A549 (cell line): ENCODE measurements around the gene RPL23. TPM values are rescaled to one million over a fixed set of nuclear protein-coding genes. Genes with fewer than 3 reads are reported as not detected.

ENCODE experiments used
- ATAC-seq, 2 experiments: fragments of 200-7000 bp in 1 of 2; fragments of >200 bp in 1 of 2; cut with Nextera tagmentation in 1 of 2; cut with Tn5 transposase in 1 of 2; 3 replicates each; pipeline versions ENCODE4 v1.8.0 to v1.9.1; 2018 to 2020; ENCODE audit warnings: mild to moderate bottlenecking in 1 of 2, moderate library complexity in 1 of 2
- CTCF ChIA-PET: fragments of 300-600 bp; sonication (Branson Sonifier 250); formaldehyde crosslinking; extraction: SDS; loops from one replicate; lab custom pipeline; 2021; ENCODE audit warnings: antibody characterized with exemption, inconsistent platforms; lab: Yijun Ruan, JAX
- POLR2A ChIA-PET: fragments of 350-600 bp; formaldehyde crosslinking; extraction: SDS; loops from one replicate; lab custom pipeline; 2021; ENCODE audit warnings: antibody characterized with exemption, inconsistent platforms; lab: Yijun Ruan, JAX
- DNase-seq, 2 experiments: peaks; one replicate each; pipeline versions ENCODE4 v3.0.0 to v3.0.0-alpha.2; 2011 to 2016; ENCODE audit warnings: low read depth in 1 of 2, low spot score in 1 of 2
- FAIRE-seq: peaks from 2 replicates; lab custom pipeline; 2011; peaks lifted over from hg19 to GRCh38; lab: Jason Lieb, UNC
- H3K27ac ChIP-seq, 2 experiments: fragments of >200 bp; sonication (Bioruptor Twin); formaldehyde crosslinking; 3 replicates each; pipeline ENCODE4 v1.5.1; 2016 to 2017
- H3K4me1 ChIP-seq: fragments of >200 bp; sonication (Bioruptor Twin); formaldehyde crosslinking; 3 replicates; pipeline ENCODE4 v1.6.1; 2016
- H3K4me2 ChIP-seq: fragments of >200 bp; sonication (Bioruptor Twin); formaldehyde crosslinking; 3 replicates; pipeline ENCODE4 v1.6.1; 2016
- H3K4me3 ChIP-seq: fragments of >200 bp; sonication (Bioruptor Twin); formaldehyde crosslinking; 3 replicates; pipeline ENCODE4 v1.5.1; 2016
- H3K9me3 ChIP-seq: fragments of >200 bp; sonication (Bioruptor Twin); formaldehyde crosslinking; 3 replicates; pipeline ENCODE4 v1.6.1; 2016
- CBX2 ChIP-seq: fragments of 200-600 bp; sonication (generic); IDR thresholded peaks from 2 replicates; pipeline ENCODE4 v1.6.1; 2016; ENCODE audit warnings: low read depth, mild to moderate bottlenecking, borderline replicate concordance
- CBX8 ChIP-seq: fragments of 200-600 bp; sonication (generic); IDR thresholded peaks from 2 replicates; pipeline ENCODE4 v1.6.1; 2016
- CHD2 ChIP-seq: fragments of 150-350 bp; IDR thresholded peaks from 2 replicates; pipeline ENCODE4 v1.6.1; 2014; ENCODE audit warnings: low read length; ENCODE audit not compliant: partially characterized antibody
- CHD4 ChIP-seq: fragments of 200-600 bp; sonication (generic); IDR thresholded peaks from 2 replicates; pipeline ENCODE4 v1.6.1; 2016; ENCODE audit warnings: antibody characterized with exemption, mild to moderate bottlenecking, borderline replicate concordance
- EHMT2 ChIP-seq: fragments of 200-600 bp; sonication (generic); IDR thresholded peaks from 2 replicates; pipeline ENCODE4 v1.6.1; 2016; ENCODE audit warnings: antibody characterized with exemption, low read depth, mild to moderate bottlenecking, moderate library complexity
- EP300 ChIP-seq, 2 experiments: fragments of >200 bp; sonication (Bioruptor Twin); formaldehyde crosslinking; IDR thresholded peaks; 2 replicates in 1 of 2; 3 replicates in 1 of 2; pipeline ENCODE4 v1.6.1; 2016 to 2017
- ESRRA ChIP-seq: fragments of 150-350 bp; IDR thresholded peaks from 2 replicates; pipeline ENCODE4 v1.6.1; 2014; ENCODE audit warnings: mild to moderate bottlenecking, low read length, borderline replicate concordance
- FOSB ChIP-seq: fragments of 250-450 bp; sonication (Bioruptor Pico); IDR thresholded peaks from 2 replicates; pipeline ENCODE4 v1.5.0; 2020; ENCODE audit warnings: mild to moderate bottlenecking, moderate library complexity
- FOXS1 ChIP-seq: fragments of 250-450 bp; sonication (Bioruptor Pico); IDR thresholded peaks from 2 replicates; pipeline ENCODE4 v1.5.0; 2020; ENCODE audit warnings: mild to moderate bottlenecking, moderate library complexity
- GATA3 ChIP-seq: IDR thresholded peaks from 2 replicates; pipeline ENCODE4 v1.6.1; 2012; ENCODE audit warnings: borderline replicate concordance
- HDAC2 ChIP-seq: fragments of 200-600 bp; sonication (generic); IDR thresholded peaks from 2 replicates; pipeline ENCODE4 v1.6.1; 2016
- HOXB13 ChIP-seq: fragments of 250-450 bp; sonication (Bioruptor Pico); IDR thresholded peaks from 2 replicates; pipeline ENCODE4 v1.5.0; 2020; ENCODE audit warnings: low read depth, mild to moderate bottlenecking, moderate library complexity
- HOXB5 ChIP-seq: fragments of 250-450 bp; sonication (Bioruptor Pico); IDR thresholded peaks from 2 replicates; pipeline ENCODE4 v1.5.0; 2020; ENCODE audit warnings: mild to moderate bottlenecking, moderate library complexity
- JUNB ChIP-seq: fragments of >200 bp; sonication (Bioruptor Twin); formaldehyde crosslinking; IDR thresholded peaks from 2 replicates; pipeline ENCODE4 v1.6.1; 2016
- KDM1A ChIP-seq: fragments of 200-600 bp; sonication (generic); IDR thresholded peaks from 2 replicates; pipeline ENCODE4 v1.6.1; 2016; ENCODE audit warnings: low read depth, mild to moderate bottlenecking
- KDM5A ChIP-seq: fragments of 200-600 bp; sonication (generic); IDR thresholded peaks from 2 replicates; pipeline ENCODE4 v1.6.1; 2016; ENCODE audit warnings: antibody characterized with exemption, mild to moderate bottlenecking
- MAFK ChIP-seq: fragments of 450-650 bp; IDR thresholded peaks from 2 replicates; pipeline ENCODE4 v1.6.1; 2014; ENCODE audit not compliant: partially characterized antibody
- MAZ ChIP-seq: fragments of 150-350 bp; IDR thresholded peaks from 2 replicates; pipeline ENCODE4 v1.6.1; 2014; ENCODE audit warnings: antibody characterized with exemption, low read depth, low read length, borderline replicate concordance
- MYC ChIP-seq: IDR thresholded peaks from 2 replicates; pipeline ENCODE4 v1.6.1; 2012; ENCODE audit warnings: mild to moderate bottlenecking, inconsistent platforms, low read length, improper control_type of control experiment, borderline replicate concordance
- NFE2L2 ChIP-seq: fragments of 150-350 bp; conservative IDR thresholded peaks from 2 replicates; pipeline ENCODE4 v1.6.1; 2014; ENCODE audit warnings: low read length
- POLR2A ChIP-seq: IDR thresholded peaks from 2 replicates; pipeline ENCODE4 v1.6.1; 2012; ENCODE audit warnings: mild to moderate bottlenecking, low read length
- RAD21 ChIP-seq, 2 experiments: fragments of >200 bp in 1 of 2; sonication (Bioruptor Twin) in 1 of 2; formaldehyde crosslinking in 1 of 2; IDR thresholded peaks in 1 of 2; conservative IDR thresholded peaks in 1 of 2; 2 replicates in 1 of 2; 3 replicates in 1 of 2; pipeline ENCODE4 v1.6.1; 2012 to 2018; ENCODE audit warnings: inconsistent platforms in 1 of 2
- RARB ChIP-seq: fragments of 250-450 bp; sonication (Bioruptor Pico); IDR thresholded peaks from 2 replicates; pipeline ENCODE4 v1.8.0; 2021; ENCODE audit warnings: mild to moderate bottlenecking, moderate library complexity
- RCOR1 ChIP-seq: fragments of 150-350 bp; IDR thresholded peaks from 2 replicates; pipeline ENCODE4 v1.6.1; 2014; ENCODE audit warnings: antibody characterized with exemption, low read length, low read depth
- RFX5 ChIP-seq: fragments of 450-650 bp; IDR thresholded peaks from 2 replicates; pipeline ENCODE4 v1.7.1; 2014; ENCODE audit warnings: antibody characterized with exemption, mild to moderate bottlenecking, moderate library complexity
- RNF2 ChIP-seq: fragments of 200-600 bp; sonication (generic); IDR thresholded peaks from 2 replicates; pipeline ENCODE4 v1.6.1; 2016; ENCODE audit warnings: low read depth, mild to moderate bottlenecking, antibody characterized with exemption, moderate library complexity, borderline replicate concordance
- SREBF2 ChIP-seq: fragments of 450-650 bp; IDR thresholded peaks from 2 replicates; pipeline ENCODE4 v1.6.1; 2014; ENCODE audit warnings: mild to moderate bottlenecking, moderate library complexity
- ZC3H11A ChIP-seq: fragments of 450-650 bp; IDR thresholded peaks from 2 replicates; pipeline ENCODE4 v1.6.1; 2014; ENCODE audit warnings: antibody characterized with exemption, mild to moderate bottlenecking
- ZSCAN20 ChIP-seq: fragments of 250-450 bp; sonication (Bioruptor Pico); IDR thresholded peaks from 2 replicates; pipeline ENCODE4 v1.8.0; 2022; ENCODE audit warnings: mild to moderate bottlenecking, moderate library complexity
- WGBS: methylation state at CpG from one replicate; pipeline ENCODE4 v1.1.6; 2017; ENCODE audit errors: missing lambda C conversion rate; 5-methylcytosine and 5-hydroxymethylcytosine counted together
- polyA plus RNA-seq, 4 experiments: library from polyadenylated mRNA; depleted of rRNA in 3 of 4; stranded (reverse); fragments of >200 nt; fragmentation: RNase III in 1 of 4; extraction: RNeasy Plus Mini Kit Qiagen cat#74134 plus additional on column Dnase treatment in 1 of 4; gene quantifications; 2 replicates in 3 of 4; 3 replicates in 1 of 4; pipeline ENCODE4 v1.2.3, GENCODE V29; 2011 to 2017
- TF ChIP-seq, protein P1 (sequence below): IDR thresholded peaks from 2 replicates; pipeline ENCODE4 v1.6.1; 2012
- TF ChIP-seq, protein P2 (sequence below): fragments of 250-450 bp; sonication (Bioruptor Pico); IDR thresholded peaks from 2 replicates; pipeline ENCODE4 v1.5.0; 2021; ENCODE audit warnings: mild to moderate bottlenecking, moderate library complexity, borderline replicate concordance
- TF ChIP-seq, protein P3 (sequence below): fragments of 450-650 bp; IDR thresholded peaks from 2 replicates; pipeline ENCODE4 v1.6.1; 2014; ENCODE audit warnings: antibody characterized with exemption
- TF ChIP-seq, protein P4 (sequence below): IDR thresholded peaks from 2 replicates; pipeline ENCODE4 v1.6.1; 2012
- TF ChIP-seq, protein P5 (sequence below): IDR thresholded peaks from 2 replicates; pipeline ENCODE4 v1.6.1; 2012; ENCODE audit warnings: low read depth, borderline replicate concordance
- TF ChIP-seq, protein P6 (sequence below): fragments of 150-350 bp; IDR thresholded peaks from 2 replicates; pipeline ENCODE4 v1.6.1; 2014; ENCODE audit warnings: low read depth, mild to moderate bottlenecking, low read length

The RPL23 gene
- polyA plus RNA-seq, 2 of the 4 experiments (the other 2 are of a cell fraction), result 2,715 to 2,969 TPM

DNA sequence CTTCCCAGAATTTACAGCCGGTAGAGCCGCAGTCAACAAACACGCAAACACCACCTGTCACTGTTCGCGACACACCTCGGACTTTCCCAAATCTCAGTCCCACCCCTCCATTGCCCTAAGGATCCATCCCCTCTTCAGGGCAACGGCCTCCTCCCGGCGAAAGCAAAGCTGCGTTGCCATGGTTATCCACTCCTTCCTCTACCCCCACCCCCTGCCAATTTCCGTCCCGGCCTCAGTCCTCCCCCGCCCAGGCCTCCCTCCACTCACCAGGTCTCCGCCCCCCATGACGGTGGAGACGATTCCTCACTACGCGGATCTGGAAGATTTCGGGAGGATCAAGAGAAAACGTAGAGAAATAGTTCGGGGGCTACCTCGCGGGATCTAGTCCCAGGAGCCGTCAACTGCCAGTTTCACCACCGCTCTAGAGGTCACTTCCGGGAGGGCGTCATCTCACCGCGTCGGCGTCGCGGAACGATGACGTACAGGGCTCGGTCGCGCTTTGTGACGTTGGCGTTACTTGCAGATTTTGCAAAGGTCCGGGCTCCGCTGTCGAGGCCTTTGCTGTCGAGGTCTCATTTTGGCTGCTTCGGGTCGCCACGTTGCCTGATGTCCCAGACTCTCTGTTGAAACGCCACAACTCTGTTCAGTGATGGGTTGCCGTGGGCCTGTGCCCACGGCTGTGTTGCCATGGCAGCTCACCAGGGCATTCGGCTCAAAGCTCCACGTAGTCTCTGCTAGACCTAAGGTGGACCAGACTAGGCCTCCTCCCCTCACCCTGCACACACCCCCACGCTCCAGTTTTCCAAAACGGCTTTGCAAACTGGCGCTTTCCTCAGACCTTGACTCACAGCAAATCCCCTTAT, 28.4 kb downstream of the RPL23 start, which contains the start of gene CWC25:
Gene CWC25, minus strand, starts transcription at position 423 of the 863 bp plus-strand sequence. Its CDS starts 138 bp downstream, at position 285.
- ATAC-seq (peak; percentile 88 to 89), DNase-seq (peak; percentile 90 to 99), FAIRE-seq (no peak)
- H3K9me3 ChIP-seq, result no peaks in the 10 kb centered on the region
- ChIA-PET POLR2A (interaction anchor here (0.6 to 4.3 kb wide), 8 partner anchors 21 to 1466 kb away, joined by 3 to 30 read pairs (median 5); partner anchors contain the start of genes LASP1, PIP4K2B, PSMB3 and RPL23), CTCF (interaction anchor here (0.9 to 1.6 kb wide), 4 partner anchors 8 to 90 kb away, joined by 3 to 5 read pairs (median 4); no protein-coding TSS in a partner anchor)
- H3K27ac ChIP-seq, result peak within 1 kb of the TSS; percentile 94 to 96
- WGBS, result 3% methylated on average over 50 of the region's 55 CpGs
- peaks cover 14% of the 10 kb centered on the region for H3K4me1 ChIP-seq
- peak within 1 kb of the TSS; percentile 58 for H3K4me3 ChIP-seq
- H3K4me2 ChIP-seq, result peak within 1 kb of the TSS; percentile 80
- no peak for TF ChIP-seq RAD21 (conservative IDR thresholded peaks at IDR 0.05 in 1 of 2, IDR thresholded peaks at IDR 0.05 in 1 of 2)
- no peak for TF ChIP-seq RARB (CRISPR knock-in tag)
- peak; percentile 63; the same call in 1 of the 2 replicates for TF ChIP-seq FOXS1 (CRISPR knock-in tag)
- peak; percentile 8; the same call in 1 of the 2 replicates for TF ChIP-seq ESRRA
- TF ChIP-seq GATA3, result 0 out of 2 replicates have a peak, but pooled peaks have one; percentile 20
- TF ChIP-seq, protein P1, sequence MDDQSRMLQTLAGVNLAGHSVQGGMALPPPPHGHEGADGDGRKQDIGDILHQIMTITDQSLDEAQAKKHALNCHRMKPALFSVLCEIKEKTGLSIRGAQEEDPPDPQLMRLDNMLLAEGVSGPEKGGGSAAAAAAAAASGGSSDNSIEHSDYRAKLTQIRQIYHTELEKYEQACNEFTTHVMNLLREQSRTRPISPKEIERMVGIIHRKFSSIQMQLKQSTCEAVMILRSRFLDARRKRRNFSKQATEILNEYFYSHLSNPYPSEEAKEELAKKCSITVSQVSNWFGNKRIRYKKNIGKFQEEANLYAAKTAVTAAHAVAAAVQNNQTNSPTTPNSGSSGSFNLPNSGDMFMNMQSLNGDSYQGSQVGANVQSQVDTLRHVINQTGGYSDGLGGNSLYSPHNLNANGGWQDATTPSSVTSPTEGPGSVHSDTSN, result no peak
- peak in 1 of 2 experiments; percentile 28; a peak in 1 of 5 replicates for TF ChIP-seq EP300 (IDR thresholded peaks at IDR 0.05)
- peak; percentile 95 for TF ChIP-seq NFE2L2
- TF ChIP-seq MAZ, result 0 out of 2 replicates have a peak, but pooled peaks have one; percentile 23
- TF ChIP-seq SREBF2, result no peak
- TF ChIP-seq RCOR1, result no peak
- TF ChIP-seq HOXB13, result peak; percentile 99
- peak; percentile 69 for TF ChIP-seq POLR2A
- no peak for TF ChIP-seq ZC3H11A
- 0 out of 2 replicates have a peak, but pooled peaks have one; percentile 38 for TF ChIP-seq FOSB
- peak; percentile 98 for TF ChIP-seq HOXB5 (CRISPR knock-in tag)
- TF ChIP-seq, protein P2, sequence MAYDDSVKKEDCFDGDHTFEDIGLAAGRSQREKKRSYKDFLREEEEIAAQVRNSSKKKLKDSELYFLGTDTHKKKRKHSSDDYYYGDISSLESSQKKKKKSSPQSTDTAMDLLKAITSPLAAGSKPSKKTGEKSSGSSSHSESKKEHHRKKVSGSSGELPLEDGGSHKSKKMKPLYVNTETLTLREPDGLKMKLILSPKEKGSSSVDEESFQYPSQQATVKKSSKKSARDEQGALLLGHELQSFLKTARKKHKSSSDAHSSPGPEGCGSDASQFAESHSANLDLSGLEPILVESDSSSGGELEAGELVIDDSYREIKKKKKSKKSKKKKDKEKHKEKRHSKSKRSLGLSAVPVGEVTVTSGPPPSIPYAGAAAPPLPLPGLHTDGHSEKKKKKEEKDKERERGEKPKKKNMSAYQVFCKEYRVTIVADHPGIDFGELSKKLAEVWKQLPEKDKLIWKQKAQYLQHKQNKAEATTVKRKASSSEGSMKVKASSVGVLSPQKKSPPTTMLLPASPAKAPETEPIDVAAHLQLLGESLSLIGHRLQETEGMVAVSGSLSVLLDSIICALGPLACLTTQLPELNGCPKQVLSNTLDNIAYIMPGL, result peak; percentile 93; the same call in 1 of the 2 replicates
- peak; percentile 66 for TF ChIP-seq CHD2
- TF ChIP-seq EHMT2, result no peak
- TF ChIP-seq, protein P3, sequence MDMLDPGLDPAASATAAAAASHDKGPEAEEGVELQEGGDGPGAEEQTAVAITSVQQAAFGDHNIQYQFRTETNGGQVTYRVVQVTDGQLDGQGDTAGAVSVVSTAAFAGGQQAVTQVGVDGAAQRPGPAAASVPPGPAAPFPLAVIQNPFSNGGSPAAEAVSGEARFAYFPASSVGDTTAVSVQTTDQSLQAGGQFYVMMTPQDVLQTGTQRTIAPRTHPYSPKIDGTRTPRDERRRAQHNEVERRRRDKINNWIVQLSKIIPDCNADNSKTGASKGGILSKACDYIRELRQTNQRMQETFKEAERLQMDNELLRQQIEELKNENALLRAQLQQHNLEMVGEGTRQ, result no peak
- no peak for TF ChIP-seq CBX8
- TF ChIP-seq, protein P4, sequence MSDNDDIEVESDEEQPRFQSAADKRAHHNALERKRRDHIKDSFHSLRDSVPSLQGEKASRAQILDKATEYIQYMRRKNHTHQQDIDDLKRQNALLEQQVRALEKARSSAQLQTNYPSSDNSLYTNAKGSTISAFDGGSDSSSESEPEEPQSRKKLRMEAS, result peak; percentile 99
- TF ChIP-seq, protein P5, sequence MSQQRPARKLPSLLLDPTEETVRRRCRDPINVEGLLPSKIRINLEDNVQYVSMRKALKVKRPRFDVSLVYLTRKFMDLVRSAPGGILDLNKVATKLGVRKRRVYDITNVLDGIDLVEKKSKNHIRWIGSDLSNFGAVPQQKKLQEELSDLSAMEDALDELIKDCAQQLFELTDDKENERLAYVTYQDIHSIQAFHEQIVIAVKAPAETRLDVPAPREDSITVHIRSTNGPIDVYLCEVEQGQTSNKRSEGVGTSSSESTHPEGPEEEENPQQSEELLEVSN, result peak; percentile 94
- TF ChIP-seq CHD4, result no peak
- no peak for TF ChIP-seq JUNB
- TF ChIP-seq MYC, result peak; percentile 74
- TF ChIP-seq KDM5A, result peak; percentile 83
- TF ChIP-seq, protein P6, sequence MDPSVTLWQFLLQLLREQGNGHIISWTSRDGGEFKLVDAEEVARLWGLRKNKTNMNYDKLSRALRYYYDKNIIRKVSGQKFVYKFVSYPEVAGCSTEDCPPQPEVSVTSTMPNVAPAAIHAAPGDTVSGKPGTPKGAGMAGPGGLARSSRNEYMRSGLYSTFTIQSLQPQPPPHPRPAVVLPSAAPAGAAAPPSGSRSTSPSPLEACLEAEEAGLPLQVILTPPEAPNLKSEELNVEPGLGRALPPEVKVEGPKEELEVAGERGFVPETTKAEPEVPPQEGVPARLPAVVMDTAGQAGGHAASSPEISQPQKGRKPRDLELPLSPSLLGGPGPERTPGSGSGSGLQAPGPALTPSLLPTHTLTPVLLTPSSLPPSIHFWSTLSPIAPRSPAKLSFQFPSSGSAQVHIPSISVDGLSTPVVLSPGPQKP, result peak; percentile 89
- TF ChIP-seq MAFK, result peak; percentile 88
- no peak for TF ChIP-seq ZSCAN20 (CRISPR knock-in tag)
- TF ChIP-seq HDAC2, result no peak
- TF ChIP-seq KDM1A, result no peak
- TF ChIP-seq RFX5, result peak; percentile 69; the same call in 1 of the 2 replicates
- TF ChIP-seq RNF2, result no peak; the same call in 1 of the 2 replicates
- TF ChIP-seq CBX2, result no peak
